ENCODE measurements around the gene HNRNPF.

Gene HNRNPF

GRCh38 chr10:43355749-43356371, 53.1 kb downstream of the HNRNPF start:
- no peak overlapping the region for H3K4me3 ChIP-seq (ENCODE audit: control insufficient read depth, low read depth, low read length)
- TF ChIP-seq CTCF (conservative IDR thresholded peaks at IDR 0.05; ENCODE audit: control insufficient read depth, insufficient read depth, low read depth, low read length): no peak
- DNase-seq (ENCODE audit: low read depth): peak; percentile 60

GRCh38 chr10:43354879-43355380, 54.1 kb downstream of the HNRNPF start:
- H3K4me3 ChIP-seq (ENCODE audit: control insufficient read depth, low read depth, low read length): no peak overlapping the region
- TF ChIP-seq CTCF (conservative IDR thresholded peaks at IDR 0.05; ENCODE audit: control insufficient read depth, insufficient read depth, low read depth, low read length): no peak
- DNase-seq (ENCODE audit: low read depth): no peak

- no peak for DNase-seq (ENCODE audit: low read depth)
Observed at GRCh38 chr10:43354330-43354635, 54.7 kb downstream of the HNRNPF start.

GRCh38 chr10:43353495-43354329, 55.3 kb downstream of the HNRNPF start:
- no peak for DNase-seq (ENCODE audit: low read depth)
- no peak for TF ChIP-seq CTCF (conservative IDR thresholded peaks at IDR 0.05; ENCODE audit: control insufficient read depth, insufficient read depth, low read depth, low read length)
- H3K4me3 ChIP-seq (ENCODE audit: control insufficient read depth, low read depth, low read length): no peak overlapping the region

More at GRCh38 chr10:43354330-43354635, 54.7 kb downstream of the HNRNPF start:
- TF ChIP-seq CTCF (conservative IDR thresholded peaks at IDR 0.05; ENCODE audit: control insufficient read depth, insufficient read depth, low read depth, low read length): no peak
- H3K4me3 ChIP-seq (ENCODE audit: control insufficient read depth, low read depth, low read length): no peak overlapping the region

GRCh38 chr10:43352951-43353350, 56.0 kb downstream of the HNRNPF start:
- no peak for TF ChIP-seq CTCF (conservative IDR thresholded peaks at IDR 0.05; ENCODE audit: control insufficient read depth, insufficient read depth, low read depth, low read length)
- no peak overlapping the region for H3K4me3 ChIP-seq (ENCODE audit: control insufficient read depth, low read depth, low read length)
- no peak for DNase-seq (ENCODE audit: low read depth)

- H3K4me3 ChIP-seq (ENCODE audit: control insufficient read depth, low read depth, low read length): no peak overlapping the region
- no peak for TF ChIP-seq CTCF (conservative IDR thresholded peaks at IDR 0.05; ENCODE audit: control insufficient read depth, insufficient read depth, low read depth, low read length)
- no peak for DNase-seq (ENCODE audit: low read depth)
Observed at GRCh38 chr10:43351301-43351700, 57.7 kb downstream of the HNRNPF start.
